HG03558 (cell line): ENCODE results near the gene POU3F3.

Experiments used
- ATAC-seq: cut with Tn5 transposase; IDR thresholded peaks from one replicate; pipeline ENCODE4 v1.9.1; 2021; ENCODE audit warnings: moderate number of reproducible peaks; ENCODE audit not compliant: unreplicated experiment; ENCODE audit errors: extremely low read depth

POU3F3 gene

GRCh38 chr2:104846786-104847585 lies 6.9 kb upstream of the POU3F3 start:
- ATAC-seq: no peak

GRCh38 chr2:104847586-104848160 lies 6.2 kb upstream of the POU3F3 start:
- ATAC-seq: no peak

DNA sequence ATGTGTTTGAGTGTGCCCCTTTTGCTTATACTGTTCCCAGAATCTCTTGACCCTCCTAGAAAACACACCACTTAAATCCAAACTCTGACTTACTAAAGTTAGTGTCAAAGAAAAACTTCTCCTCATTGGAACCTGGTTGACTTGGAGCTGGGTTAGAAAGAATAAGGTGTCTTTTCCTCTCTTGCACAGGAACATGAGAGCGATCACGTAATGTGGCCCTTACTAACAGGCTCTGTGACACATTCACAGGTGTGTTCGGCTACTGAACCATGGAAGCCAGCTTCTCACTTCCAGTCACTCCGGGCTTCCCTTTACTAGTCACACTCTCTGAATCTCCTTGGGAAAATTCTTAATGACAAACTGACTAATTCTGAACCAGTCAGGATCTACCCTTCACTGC lies 5.4 kb upstream of the POU3F3 start:
- no peak for ATAC-seq

DNA sequence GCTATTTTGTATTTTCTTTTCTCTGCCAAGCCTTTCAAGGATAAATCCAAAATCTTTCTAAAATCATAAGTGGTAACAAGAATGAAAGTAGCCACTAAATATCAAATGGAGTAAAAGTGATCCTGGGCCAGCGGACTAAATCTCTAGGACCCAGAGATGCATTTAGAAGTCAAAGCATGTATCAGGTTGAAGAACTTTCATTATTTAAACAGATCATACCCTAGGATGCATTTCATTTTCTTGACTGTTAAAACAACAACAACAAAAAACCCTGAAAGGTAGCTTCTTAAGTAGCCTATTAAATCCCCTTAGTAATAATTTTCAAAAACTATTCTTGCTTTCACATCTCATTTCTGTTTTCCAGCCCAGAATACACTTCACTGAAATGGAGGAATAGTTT lies 4.8 kb upstream of the POU3F3 start:
- ATAC-seq: no peak

DNA sequence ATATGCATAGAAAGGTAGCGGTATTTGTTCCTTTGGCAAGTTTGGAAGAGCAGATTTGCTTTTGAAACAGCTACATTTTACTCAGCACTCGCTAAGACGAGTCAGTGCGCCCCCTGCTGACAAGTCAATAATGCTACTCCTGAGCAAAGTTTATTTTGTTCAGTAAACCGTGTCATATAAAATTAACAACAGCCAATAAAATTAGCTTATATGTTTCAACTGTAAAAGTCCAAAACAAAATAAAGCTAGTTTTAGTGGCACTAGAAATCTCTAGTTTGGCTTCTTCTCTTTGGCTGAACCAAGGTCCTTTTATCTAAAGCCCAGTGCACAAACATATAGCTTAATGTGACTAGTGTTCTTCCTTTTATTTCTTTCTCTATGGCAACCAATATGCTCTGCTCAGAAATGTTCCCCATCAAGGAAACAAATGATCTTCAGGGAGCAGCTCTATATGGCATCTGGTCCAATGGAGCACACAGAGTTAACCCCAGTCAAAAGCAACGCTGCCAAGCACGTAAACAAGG lies 4.2 kb upstream of the POU3F3 start:
- ATAC-seq: no peak

- ATAC-seq: no peak
Measured at GRCh38 chr2:104850361-104851290, 3.3 kb upstream of the POU3F3 start.

DNA sequence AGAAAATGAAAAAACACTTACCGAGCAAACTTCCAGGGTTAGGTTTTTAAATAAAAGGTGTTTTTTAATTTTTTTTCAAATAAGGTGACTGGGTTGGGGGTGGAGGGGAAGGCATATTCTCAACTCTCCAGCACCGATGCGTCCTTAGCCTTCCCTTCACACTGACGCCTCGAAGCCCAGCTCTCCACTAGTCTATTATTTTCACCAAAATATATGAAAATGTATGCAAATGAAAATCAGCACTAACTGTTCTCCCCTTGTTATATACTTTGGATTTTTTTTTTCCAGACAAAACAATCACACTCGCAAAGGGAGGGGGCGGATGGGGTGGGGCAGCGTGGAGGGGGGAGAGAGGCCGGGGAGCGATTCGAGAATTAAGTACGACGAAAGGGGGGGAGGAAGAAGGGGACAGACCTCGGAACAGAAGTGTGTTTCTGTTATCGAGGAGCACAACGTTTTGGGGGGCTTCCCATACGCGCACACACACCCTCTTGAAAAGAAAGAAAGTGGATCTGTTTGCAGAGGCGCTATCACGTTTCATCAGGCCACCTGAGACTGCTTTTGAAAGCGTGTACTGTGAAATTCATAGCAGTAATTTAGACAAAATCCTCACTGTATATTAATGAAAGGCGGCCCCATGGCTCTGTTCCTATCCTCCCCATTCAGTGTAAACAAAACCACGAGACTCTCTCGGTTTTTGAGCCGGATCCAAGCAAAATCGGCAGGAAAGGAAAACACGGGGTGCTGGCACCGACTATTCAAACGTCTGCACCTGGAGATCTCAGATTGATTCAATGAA lies 2.4 kb upstream of the POU3F3 start:
- no peak for ATAC-seq

DNA sequence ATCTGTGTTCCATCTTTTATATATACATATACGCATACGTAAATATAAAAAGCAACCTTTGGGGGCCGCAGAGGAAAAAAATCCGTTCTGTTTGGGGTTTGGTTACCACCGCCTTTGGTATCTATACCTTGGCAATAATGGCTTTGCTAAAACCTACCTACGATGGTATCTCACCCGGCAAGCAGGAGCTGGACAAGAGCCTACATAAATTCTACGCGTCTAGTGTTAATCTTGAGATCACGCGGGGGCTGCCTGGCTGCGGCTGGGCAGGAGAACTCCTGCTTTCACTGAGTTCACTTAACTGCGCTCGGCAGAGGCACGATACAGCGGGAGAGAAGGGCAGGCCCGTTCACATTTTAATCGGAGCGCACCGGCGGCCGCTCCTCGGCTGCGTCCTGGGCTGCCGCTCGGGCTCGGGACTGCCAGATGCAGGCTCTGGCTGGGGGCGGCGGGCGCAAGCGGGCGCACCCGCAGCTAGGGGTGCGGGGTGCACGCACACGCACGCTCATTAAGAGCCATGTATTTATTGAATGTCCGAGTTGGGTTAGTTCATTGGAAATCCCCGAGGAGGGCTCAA lies 1.7 kb upstream of the POU3F3 start:
- no peak for ATAC-seq

- no peak for ATAC-seq
Measured at GRCh38 chr2:104854498-104855220, 744 bp downstream of the POU3F3 start.

GRCh38 chr2:104855221-104856085 lies 1.5 kb downstream of the POU3F3 start:
- no peak for ATAC-seq

- no peak for ATAC-seq
Measured at GRCh38 chr2:104856086-104856972, 2.4 kb downstream of the POU3F3 start.

DNA sequence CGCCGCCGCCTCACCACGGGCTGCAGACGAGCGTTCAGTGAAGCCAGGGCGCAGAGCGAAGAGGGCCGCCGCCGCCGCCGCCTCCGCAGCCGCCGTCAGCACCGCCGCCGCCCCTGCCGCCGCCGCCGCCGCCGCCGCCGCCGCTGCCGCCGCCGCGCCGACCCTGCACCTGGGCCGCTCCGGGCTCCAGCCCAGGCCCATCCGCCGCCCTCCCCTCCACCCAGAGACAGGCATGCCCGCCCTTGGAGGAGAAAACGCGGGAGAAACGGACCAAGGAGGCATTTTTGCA lies 3.0 kb downstream of the POU3F3 start:
- no peak for ATAC-seq

GRCh38 chr2:104857262-104858005 lies 3.5 kb downstream of the POU3F3 start:
- no peak for ATAC-seq

DNA sequence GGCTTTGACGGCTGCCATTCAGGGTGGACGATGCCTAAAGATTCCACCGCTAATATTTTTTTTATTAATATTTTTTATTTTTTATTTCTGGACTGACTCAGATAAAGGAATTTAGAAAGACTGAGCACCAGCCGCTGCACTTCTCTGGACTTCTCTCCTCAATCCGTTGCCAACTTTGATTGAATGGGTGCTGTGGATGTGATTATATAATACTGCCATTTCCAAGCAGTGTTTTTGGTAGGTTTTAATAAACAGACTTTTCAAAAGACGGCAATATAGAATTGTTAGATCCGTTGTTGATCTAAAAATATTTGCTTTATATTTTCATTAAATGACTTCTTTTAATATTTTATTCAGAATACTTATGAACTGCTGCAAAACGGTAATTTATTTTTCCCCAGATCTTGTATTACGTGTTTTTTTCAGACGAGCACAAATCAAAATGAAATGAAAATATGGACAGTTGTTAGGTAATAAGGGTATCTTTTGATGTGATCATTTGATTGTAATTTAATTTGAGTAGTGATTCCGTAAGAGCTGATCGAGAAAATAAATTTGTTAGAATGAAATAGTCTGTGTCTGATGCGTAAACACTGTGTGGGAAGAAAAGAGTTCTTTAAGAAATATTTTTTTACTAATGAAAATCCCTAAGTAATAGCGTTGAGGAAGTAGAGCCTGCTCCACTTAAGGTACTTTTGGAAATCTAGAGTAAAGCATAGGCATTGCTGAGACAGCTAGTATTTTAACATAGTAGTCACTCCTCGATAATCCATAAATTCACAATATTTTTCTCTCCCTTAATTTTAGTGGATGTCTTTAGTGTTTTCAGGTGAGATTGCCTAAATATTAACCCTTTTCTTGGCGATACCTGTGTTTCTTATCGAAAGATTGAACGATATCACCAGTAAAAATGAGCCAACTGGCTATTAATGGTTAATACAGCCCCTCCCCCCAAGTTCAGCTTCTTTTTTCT lies 4.4 kb downstream of the POU3F3 start:
- ATAC-seq: no peak

DNA sequence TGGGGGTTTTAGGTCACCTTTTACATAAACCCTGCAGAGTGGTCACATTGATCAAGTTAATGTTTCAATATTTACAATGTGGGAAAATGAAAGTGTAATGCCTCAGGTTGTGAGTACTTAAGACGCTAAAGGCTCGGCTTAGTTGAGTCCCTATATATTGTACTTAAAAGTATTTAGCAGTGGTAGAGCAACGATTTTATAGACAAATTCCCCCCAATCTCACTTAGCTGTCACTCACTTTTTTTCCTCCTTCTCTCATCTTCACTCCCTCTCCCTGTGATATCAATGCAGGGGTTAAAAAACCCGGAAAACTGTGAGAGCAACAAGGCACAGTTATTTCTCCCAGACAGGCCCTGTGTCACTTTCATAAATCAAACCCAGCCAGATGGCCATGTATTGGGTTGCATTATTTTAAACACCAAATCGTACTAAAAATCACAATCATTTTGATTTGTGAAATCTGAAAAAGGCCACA lies 5.4 kb downstream of the POU3F3 start:
- ATAC-seq: no peak
